ENCODE measurements around the gene PXDN.

PXDN gene

GRCh38 chr2:1588051-1588977, 156.0 kb downstream of the PXDN start:
- H3K27me3 ChIP-seq (ENCODE audit: insufficient read depth, low read length, poor library complexity): no peaks in the 10 kb centered on the region
- no peaks in the 10 kb centered on the region for H3K36me3 ChIP-seq (ENCODE audit: insufficient read depth, low read length)
- no peak overlapping the region for H3K4me3 ChIP-seq (ENCODE audit: low read depth in 1 of 2, low read length in 2 of 2)
- peaks cover under 1% of the 10 kb centered on the region; the same call in 1 of the 2 replicates for H4K20me1 ChIP-seq (ENCODE audit: insufficient read depth, low read length)
- no peaks in the 10 kb centered on the region for H3K9me3 ChIP-seq (ENCODE audit: insufficient read depth, low read length, severe bottlenecking)
- no peak overlapping the region for H3K9ac ChIP-seq (ENCODE audit: low read depth, low read length)
- H3K4me1 ChIP-seq (ENCODE audit: insufficient read depth, low read length): no peaks in the 10 kb centered on the region
- H2AFZ ChIP-seq (ENCODE audit: low read depth, low read length): no peak overlapping the region
- H3K4me2 ChIP-seq (ENCODE audit: insufficient read depth, low read length): no peak overlapping the region
- TF ChIP-seq EZH2 (IDR thresholded peaks at IDR 0.05; ENCODE audit: borderline replicate concordance, low read depth, low read length, severe bottlenecking): no peak
- TF ChIP-seq CTCF (IDR thresholded peaks at IDR 0.05; ENCODE audit: borderline replicate concordance, extremely low read depth, low read length, poor library complexity, severe bottlenecking): no peak
- no peak overlapping the region for H3K27ac ChIP-seq (ENCODE audit: low read length)
- DNase-seq (no peak), ATAC-seq (ENCODE audit: insufficient read depth, low read depth) (no peak)
- no peaks in the 10 kb centered on the region for H3K79me2 ChIP-seq (ENCODE audit: insufficient read depth, low read length)

GRCh38 chr2:1586923-1587840, 157.1 kb downstream of the PXDN start:
- DNase-seq (no peak), ATAC-seq (ENCODE audit: insufficient read depth, low read depth) (no peak)
- Histone ChIP-seq H3K4me2 (ENCODE audit: insufficient read depth, low read length) (no peak overlapping the region), H2AFZ (ENCODE audit: low read depth, low read length) (no peak overlapping the region), H3K36me3 (ENCODE audit: insufficient read depth, low read length) (no peaks in the 10 kb centered on the region), H3K9me3 (ENCODE audit: insufficient read depth, low read length, severe bottlenecking) (no peaks in the 10 kb centered on the region), H3K79me2 (ENCODE audit: insufficient read depth, low read length) (no peaks in the 10 kb centered on the region), H4K20me1 (ENCODE audit: insufficient read depth, low read length) (peaks cover 3% of the 10 kb centered on the region; the same call in 1 of the 2 replicates), H3K27me3 (ENCODE audit: insufficient read depth, low read length, poor library complexity) (peaks cover 8% of the 10 kb centered on the region), H3K4me3 (ENCODE audit: low read depth in 1 of 2, low read length in 2 of 2) (no peak overlapping the region), H3K4me1 (ENCODE audit: insufficient read depth, low read length) (no peaks in the 10 kb centered on the region), H3K27ac (ENCODE audit: low read length) (no peak overlapping the region), H3K9ac (ENCODE audit: low read depth, low read length) (no peak overlapping the region)
- TF ChIP-seq CTCF (IDR thresholded peaks at IDR 0.05; ENCODE audit: borderline replicate concordance, extremely low read depth, low read length, poor library complexity, severe bottlenecking) (no peak), EZH2 (IDR thresholded peaks at IDR 0.05; ENCODE audit: borderline replicate concordance, low read depth, low read length, severe bottlenecking) (no peak)

- ATAC-seq (ENCODE audit: insufficient read depth, low read depth): no peak
- Histone ChIP-seq H3K9ac (ENCODE audit: low read depth, low read length) (no peak overlapping the region), H3K4me3 (ENCODE audit: low read depth in 1 of 2, low read length in 2 of 2) (no peak overlapping the region), H3K4me1 (ENCODE audit: insufficient read depth, low read length) (no peaks in the 10 kb centered on the region), H3K9me3 (ENCODE audit: insufficient read depth, low read length, severe bottlenecking) (no peaks in the 10 kb centered on the region), H2AFZ (ENCODE audit: low read depth, low read length) (no peak overlapping the region), H3K27me3 (ENCODE audit: insufficient read depth, low read length, poor library complexity) (peaks cover 8% of the 10 kb centered on the region), H3K79me2 (ENCODE audit: insufficient read depth, low read length) (no peaks in the 10 kb centered on the region), H3K36me3 (ENCODE audit: insufficient read depth, low read length) (no peaks in the 10 kb centered on the region), H3K27ac (ENCODE audit: low read length) (no peak overlapping the region), H4K20me1 (ENCODE audit: insufficient read depth, low read length) (peaks cover 3% of the 10 kb centered on the region; the same call in 1 of the 2 replicates), H3K4me2 (ENCODE audit: insufficient read depth, low read length) (no peak overlapping the region)
- no peak for DNase-seq
- TF ChIP-seq CTCF (IDR thresholded peaks at IDR 0.05; ENCODE audit: borderline replicate concordance, extremely low read depth, low read length, poor library complexity, severe bottlenecking) (no peak), EZH2 (IDR thresholded peaks at IDR 0.05; ENCODE audit: borderline replicate concordance, low read depth, low read length, severe bottlenecking) (no peak)
Measured at GRCh38 chr2:1586251-1586922, 157.9 kb downstream of the PXDN start.
